Gastrocnemius medialis (tissue), 4 donors: ENCODE results near the gene CNR1.

Experiments
- CTCF ChIP-seq, 5 experiments: fragments of 450-650 bp in 3 of 5; fragments of 200-600 bp in 2 of 5; sonication (generic) in 2 of 5; IDR thresholded peaks in 4 of 5; conservative IDR thresholded peaks in 1 of 5; 1 replicate in 4 of 5; 2 replicates in 1 of 5; pipeline ENCODE4 v1.5.1; 2016 to 2019; ENCODE audit warnings: antibody characterized with exemption in 5 of 5, mild to moderate bottlenecking in 3 of 5, moderate library complexity in 3 of 5
- POLR2A ChIP-seq, 2 donors: fragments of 450-650 bp; IDR thresholded peaks; one replicate each; pipeline ENCODE4 v1.6.1; 2017; ENCODE audit warnings: antibody characterized with exemption in 2 of 2, mild to moderate bottlenecking in 2 of 2, moderate library complexity in 2 of 2

- no peak for TF ChIP-seq CTCF (IDR thresholded peaks at IDR 0.05 in 4 of 5, conservative IDR thresholded peaks at IDR 0.05 in 1 of 5)
- TF ChIP-seq POLR2A (IDR thresholded peaks at IDR 0.05): no peak
Measured at GRCh38 chr6:88120635-88121034, 45.5 kb downstream of the CNR1 start.
